ENCODE data around the gene MCF2L2.
"Not testable (repeated sequence)": the region's sequence is repeated elsewhere in the genome, so short reads cannot be mapped to it uniquely, and the experiment has no call there.

Gene MCF2L2

DNA sequence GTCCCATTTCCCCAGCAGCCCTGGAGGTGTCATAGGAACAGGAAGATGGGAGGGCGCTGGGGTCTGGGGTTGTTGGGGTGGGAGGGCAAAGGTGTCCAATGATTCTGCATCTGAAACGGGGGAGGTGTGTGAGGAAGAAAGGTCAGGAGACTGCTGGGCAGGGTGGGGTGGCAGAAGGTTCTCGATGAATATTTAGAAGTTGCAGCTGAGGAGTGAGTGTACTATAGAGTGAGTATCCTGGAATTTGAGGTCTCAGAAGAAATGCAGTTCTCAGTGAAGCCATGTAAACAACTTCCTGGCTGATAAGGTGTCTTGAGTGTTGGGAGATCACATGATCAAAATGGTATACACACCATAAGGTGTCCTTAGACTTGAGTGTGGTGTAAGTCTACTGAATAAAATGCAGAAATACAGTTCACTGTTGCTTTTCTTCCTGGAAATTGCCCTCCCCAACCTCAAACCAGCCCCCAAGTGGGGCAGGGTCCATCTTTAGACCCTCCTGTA is 165.5 kb downstream of the MCF2L2 start:
- no peak for DNase-seq

DNA sequence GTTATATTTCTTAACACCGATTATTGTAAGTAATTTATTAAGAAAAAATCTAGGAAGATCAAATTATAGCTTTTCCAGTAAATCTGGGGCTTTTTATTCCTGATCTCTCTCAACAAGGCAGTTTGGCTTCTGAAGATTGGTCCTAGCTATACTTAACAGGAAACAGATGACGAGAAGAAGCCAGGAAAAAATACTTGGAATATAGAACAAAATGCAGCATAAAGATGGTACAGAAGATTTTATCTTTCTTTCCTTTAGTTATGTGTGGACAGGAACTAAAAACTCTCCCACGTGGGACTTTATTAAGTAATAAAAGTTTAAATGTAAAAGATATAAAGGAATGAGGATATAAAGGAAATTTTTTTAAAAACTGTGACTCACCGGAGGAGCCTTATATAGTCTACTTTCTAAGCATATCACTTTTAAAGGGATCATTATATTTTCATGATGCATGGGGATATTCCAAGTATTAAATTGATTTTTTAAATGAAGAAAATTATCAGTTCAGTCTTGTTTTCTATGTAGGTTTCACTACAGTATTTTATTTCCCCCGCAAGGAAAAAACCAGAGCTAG is 167.2 kb downstream of the MCF2L2 start:
- DNase-seq = no peak

DNA sequence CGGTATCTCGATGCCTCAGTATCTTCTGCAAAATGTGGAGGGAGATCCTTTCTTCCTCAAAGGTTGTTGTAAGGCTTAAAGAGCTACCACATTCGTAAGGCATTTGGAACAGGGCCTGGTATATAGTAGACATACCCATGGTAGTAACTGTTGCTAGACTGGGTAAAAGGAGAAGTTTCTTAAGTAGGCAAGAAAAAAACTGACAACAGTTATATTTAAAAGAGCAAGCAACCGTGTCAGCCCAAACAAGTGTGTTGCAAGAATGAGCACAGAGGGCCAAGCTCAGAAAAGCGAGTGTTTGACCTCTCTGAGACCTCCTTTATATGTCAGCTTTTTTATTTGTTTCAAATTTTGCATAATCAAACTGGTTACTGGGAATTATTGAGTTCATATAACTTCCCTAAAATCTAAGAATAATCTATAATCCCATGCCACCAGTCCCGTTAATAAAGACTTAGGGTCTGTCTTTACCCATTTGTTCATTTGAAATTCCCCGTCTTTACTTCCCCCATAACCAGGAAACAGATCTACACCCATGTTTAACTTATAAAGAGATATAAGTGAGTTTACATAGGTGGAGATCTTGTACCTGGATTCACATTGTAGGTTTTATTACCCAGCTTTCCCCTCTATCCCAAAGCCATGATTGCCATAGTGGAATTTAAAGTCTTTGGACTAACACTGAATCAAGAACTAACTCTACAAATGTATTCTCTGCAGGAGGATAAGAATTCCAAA is 168.1 kb downstream of the MCF2L2 start:
- DNase-seq = no peak

DNA sequence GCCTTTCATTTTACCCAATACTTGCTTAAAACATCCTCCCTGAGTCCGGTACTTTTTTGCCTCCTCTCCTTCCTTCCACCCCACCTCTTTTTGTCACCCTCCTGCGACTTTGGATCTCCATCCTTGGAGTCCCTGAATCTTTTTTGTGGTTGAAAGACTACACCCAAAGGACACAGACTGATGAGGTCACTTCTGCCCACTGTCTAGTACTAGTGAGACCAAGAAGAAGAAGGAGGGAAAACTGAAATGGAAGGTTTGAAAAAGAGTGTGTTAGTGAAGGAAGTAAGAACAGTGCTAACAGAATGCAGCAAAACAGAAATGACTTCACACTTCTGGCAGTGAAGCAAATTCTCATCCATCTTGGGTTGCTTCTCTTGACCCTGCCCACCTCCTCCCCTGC is 168.8 kb downstream of the MCF2L2 start:
- DNase-seq = no peak

DNA sequence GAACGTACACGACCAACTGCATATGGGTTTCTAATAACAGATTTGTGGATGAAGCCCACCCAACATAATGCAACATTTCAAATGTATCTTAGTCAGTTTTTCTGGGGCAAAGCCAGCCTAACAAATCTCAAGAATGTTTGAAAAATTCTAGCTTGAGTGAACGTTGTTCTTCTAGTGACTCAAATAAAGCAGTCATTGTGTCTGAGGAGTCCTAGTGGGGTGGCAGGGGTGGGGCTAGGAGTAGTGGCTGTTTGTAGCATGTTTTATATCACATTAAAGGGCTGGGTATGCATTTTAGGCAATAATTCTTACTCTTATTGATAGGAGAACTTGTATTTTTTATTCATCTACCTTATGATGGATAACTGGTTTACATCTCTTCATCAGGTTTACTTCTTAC is 169.3 kb downstream of the MCF2L2 start:
- DNase-seq = no peak

DNA sequence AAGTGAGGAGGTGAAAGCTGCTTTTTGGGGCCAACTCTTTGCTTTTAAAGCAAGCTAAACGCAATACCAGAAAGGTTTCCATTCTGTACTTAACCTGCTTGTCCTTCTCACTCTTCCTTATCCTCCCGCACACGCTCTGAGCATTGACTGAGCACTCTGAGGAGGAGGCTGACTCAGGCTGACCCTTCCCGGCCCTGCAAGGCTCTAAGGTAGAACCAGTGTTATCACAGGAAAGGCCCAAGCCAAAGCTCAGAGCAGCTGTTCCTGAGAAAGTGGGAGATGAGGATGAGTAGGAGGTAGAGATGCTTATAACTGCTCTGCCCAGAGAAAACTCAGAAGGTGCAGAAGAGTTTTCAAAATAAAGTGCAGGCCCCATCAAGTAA is 173.1 kb downstream of the MCF2L2 start:
- peak in 1 of 2 experiments; percentile 51 for DNase-seq

DNA sequence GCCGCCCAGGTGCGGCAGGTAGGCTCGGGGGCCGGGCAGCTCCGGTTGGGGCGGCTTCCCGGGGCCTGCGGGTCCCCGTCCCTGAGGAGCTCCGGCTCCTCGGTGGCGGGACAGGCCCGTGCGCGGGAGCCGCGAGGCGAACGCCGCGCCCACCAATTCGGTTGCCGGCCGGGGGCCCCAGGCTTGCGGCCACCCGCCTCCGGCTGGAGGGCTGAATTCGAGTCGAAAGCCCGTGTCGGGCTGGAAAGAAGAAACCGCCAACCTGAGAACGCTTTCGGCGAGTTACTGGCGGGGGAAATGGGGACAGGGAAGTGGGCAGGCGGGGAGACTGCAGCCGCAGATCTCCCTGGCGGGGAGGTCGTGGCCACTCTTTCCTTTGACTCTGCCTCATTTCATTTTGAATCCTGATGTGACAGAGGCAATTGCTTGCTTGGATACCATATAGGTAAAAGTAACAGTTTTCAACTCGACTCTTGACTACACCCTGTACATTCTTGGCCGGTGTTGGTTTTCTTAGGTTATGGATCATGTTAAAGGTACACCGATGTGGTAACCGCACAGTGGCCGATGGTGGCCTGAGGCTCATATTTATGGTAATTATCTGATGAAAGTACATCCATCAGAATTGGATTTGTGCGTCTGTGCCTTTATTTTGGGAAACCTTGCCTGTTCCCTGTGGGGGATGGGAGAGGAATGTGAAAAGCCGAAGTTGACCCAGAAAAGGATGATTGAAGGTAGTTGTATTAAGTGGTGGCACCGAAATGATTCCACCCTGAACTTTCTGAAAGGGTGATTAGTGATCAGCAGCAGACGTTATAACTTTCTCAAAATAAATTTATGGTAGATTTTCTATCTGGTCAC is 173.7 kb downstream of the MCF2L2 start:
- DNase-seq = peak; percentile 57 to 77

DNA sequence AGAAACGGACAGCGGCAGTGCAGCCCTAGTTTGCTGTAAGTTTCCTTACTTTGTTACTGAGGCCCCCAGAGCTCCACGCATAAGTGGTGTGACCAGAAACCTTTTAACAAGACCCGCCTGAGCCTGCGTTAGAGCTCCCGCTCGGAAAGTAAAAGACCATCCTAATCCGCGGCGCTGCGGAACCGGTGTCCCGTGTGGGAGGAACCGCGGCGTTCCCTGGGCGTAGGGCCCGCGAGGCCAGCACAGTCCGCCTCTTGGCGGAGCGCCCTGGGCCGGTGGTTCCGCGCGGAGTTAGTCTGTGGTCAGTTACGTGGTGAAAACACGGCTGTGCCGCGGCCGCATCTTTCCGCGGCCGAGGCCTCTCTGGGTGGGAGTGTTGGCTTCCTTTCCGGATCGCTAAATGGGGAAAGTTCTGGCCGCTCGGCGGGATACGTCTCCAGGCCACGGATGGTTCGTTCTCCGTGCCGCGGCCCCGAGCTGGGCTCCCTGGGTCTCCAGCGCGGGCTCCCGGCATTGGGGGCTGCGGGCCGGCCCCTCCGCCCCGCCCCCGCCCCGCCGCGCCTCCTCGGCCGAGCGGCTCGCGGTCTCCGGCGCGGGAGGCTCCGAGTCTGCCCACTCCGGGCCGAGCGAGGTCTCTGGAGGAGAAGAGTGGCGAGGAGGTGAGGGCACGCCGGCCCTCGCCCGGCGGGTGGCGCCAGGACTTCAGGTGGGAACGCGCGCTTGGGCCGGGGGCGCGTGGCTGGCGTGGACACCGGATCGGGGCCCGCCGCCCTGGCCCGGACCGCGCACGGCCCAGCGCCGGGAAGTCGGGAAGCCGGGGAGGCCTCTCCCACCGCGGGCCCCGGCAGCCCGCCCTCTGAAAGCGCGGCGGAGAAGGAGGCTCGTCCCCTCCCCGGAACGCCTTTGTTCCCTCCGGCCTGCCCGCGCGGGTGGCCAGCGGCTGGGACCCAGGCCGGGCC is 174.6 kb downstream of the MCF2L2 start:
- peak; percentile 61 to 76 for DNase-seq

DNA sequence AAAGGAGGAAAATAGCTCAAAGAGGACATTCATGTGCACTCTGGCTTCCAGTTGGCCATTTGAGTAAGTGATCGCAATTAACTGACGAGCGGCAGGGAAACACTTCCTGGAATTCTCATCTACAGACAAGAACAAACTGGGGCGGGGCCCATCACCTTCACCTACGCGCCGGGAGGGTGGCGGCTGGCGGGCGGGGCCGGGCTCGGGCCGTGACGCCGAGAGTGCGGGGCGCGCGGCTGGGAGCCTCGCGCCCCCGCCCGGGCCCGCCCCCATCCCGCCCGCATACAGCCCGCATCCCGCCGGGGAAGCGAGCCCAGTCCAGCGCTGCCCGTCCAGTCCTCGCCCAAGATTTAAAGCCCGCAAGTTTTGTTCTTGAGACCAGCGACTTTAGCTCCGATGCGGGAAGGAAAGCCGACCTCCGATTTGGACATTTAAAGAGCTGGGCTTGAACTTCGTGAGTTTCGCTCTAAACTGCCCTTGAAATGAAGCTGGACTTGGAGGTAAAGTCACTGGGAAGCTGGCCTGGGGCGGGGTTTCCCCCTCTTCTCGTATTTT is 175.4 kb downstream of the MCF2L2 start, which contains the start of gene B3GNT5:
Gene B3GNT5 (plus strand): TSS at position 281 of the 555 bp plus-strand sequence. CDS start 16,546 bp downstream, outside the sequence.
- DNase-seq = peak; percentile 93 to 94

DNA sequence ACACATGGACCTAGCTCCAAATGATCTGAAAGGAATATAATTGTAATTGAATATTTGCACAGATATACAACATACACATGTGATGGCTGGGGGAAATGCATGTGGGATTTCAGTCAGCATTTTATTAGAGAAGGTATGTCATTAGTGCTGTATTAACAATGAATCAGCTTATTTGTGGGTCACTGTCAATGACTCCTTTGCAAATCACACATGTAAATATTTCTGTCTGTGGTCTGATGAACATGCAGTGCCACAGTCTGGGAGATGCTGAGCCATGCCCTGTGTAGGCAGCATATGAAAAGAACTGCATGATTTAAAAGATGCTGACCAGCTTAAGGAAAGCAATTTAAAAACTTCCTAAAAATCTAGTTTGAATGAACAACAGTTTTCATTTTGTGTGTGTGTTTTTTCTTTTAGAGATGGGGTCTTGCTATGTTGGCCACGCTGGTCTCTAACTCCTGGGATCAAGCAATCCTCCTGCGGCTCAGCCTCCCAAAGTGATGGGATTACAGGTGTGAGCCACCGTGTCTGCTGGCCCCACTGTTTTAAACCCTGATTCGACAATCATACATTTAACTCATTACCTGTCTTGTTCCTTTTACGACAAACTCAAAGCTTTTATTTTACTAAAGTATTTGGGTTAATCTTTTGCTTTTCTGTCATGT is 176.2 kb downstream of the MCF2L2 start:
- no peak for DNase-seq

DNA sequence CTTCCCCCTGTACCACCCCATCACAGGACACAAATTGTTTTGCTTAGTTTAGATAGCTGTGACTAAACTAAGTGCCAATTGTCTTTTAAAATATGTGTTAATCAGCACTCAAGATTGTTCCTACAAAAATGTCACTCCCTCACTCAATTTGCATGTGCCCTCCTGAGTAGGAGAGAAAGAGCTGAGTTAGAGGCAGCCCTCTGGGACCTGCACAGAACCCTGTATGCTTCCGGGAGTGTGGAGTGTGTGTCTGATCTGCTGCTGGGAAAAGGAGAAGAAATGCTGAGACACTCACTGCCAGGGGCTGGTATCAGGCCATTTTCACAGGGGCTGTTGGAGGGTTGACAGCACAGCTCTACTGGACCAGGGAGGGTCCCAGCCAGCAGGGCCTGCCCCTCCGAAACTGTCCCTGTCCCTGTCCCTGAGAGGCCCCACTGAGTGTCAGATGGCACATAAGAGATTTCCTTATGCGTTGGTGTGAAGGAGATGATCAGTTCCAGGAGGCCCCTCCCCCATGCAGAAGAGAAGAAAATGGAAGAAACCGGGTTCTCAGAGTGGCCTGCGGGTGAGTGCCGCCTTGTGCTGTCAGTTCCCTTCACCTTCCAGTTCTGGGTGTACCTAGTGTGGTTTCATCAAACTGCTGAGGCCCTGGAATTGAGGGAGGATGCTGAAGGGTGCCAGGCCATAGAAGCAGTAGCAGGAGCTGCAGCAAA is 179.3 kb downstream of the MCF2L2 start:
- DNase-seq = no peak

DNA sequence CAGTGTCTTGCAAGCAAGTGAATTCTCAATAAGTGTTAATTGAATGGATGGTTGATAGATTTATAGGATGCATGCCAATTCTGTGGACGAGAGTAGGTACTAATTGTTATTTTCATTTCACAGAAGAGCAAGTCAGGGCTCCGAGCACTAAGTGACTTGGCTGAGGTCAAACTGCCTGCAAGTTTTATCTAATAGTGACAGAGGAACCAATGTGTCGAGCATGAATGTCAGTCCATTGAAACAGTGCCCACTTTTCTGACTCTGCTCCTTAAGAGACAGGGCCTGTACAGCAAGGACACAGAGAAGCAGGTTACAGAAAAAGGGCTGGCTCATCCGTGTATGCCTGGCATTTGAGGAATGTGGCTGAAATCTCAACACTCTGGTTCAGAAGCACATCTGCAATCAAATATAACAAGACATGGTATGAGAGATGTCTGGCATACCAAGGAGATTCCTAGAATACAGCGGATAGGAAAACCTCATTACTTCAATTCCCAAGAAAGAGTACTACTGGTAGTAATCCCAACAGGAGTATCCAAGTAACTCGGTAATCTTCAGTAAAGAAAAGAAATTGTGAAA is 181.3 kb downstream of the MCF2L2 start:
- no peak for DNase-seq

DNA sequence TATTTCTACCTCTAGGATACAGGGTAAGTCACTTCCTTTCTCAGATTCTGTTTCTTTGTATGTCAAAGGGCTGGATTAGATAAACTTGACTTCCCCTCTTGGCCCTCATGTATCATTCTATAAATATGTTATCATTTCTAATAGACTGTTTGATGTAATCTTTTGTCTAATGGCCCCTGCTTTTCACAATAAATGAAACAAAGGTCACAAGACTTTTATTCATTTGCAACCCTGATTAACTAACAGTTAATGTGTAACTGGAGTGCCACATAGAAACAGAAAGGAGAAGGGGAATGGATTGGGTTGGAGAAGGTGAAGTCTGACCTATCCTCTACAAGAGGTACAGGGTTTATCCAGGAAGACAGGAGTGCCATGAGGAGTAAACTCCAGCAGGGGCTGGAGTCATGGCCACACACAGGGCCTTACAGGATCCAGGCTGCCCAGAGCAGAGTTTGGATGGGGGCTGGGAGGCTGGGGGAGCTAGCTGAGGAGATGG is 183.4 kb downstream of the MCF2L2 start:
- no peak for DNase-seq

DNA sequence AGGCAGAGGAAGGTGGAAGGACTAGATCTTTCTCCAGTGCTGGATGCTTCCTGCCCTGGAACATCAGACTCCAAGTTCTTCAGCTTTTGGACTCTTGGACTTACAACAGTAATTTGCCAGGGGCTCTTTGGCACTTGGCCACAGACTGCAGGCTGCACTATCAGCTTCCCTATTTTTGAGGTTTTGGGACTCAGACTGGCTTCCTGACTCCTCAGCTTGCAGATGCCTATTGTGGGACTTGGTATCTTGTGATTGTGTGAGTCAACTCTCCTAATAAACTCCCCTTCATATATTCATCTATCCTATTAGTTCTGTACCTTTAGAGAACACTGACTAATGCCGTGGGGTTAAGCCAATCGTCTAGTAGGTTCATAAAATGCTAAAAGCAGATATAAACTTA is 184.2 kb downstream of the MCF2L2 start:
- no peak for DNase-seq

DNA sequence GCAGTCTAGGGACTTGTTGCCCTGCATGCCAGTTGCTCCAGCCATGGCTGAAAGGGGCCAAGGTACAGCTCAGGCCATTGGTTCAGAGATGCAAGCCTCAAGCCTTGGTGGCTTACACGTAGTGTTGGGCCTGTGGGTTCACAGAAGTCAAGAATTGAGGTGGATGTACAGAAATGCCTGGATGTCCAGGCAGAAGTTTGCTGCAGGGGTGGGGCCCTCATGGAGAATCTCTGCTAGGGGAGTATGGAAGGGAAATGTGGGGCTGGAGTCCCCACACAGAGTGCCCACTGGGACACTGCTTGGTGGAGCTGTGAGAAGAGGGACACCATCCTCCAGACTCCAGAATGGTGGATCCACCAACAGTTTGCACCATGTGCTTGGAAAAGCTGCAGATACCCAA is 186.0 kb downstream of the MCF2L2 start:
- DNase-seq = no peak

DNA sequence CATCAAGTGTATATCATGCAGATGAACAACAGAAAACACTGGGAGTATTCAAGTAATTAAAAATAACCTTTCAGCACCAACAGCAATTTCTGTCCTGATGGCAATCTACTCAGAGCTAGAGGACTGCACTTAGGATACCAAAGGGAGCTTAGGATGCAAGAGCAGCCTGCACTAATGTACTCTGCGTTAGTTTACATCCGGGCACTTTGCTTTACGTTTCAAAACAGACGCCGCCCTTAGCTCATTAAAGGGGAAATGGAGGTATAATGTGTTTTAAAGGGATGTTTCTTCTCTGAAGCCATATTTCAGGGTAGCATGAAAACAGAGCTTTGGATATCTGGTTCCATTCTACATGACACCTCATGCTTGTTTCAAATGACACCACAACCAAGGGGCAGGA is 189.4 kb downstream of the MCF2L2 start:
- DNase-seq = no peak

DNA sequence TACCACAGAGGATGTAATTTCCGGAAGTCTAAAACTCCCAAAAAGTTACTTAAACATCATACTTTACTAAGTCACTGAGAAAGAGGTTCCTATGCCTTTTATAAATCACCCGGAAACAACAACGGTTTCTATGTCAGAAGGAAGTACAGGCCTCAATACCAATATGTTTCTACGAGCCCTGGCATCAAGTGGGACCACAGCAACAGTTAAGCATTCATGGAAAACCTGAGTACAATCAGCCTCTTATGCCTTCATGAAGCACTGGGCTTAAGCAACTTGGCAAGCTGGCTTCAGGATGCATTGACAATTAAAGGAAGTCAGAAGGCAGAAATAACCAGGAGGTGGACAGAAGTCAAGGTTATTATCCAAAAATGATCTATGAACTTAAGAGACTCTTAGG is 194.5 kb downstream of the MCF2L2 start:
- no peak for DNase-seq

DNA sequence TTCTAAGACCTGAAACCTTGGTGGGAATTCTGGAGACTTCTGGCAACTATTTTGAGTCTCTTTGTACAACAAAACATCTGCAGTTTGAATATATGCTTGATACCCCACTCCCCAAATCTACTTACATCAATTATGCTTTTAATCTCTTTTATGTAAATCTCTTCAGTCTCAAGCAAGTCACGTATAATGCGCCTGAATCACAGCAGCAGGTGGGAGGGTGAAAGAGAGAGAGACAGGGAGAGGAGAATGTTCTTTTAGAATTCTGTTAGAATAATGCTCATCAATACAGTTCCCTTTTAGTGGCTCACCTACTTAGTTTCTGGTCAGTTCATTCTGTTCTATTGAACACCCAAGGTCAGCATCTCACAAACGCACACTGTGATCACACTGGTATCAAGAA is 197.6 kb downstream of the MCF2L2 start:
- DNase-seq = no peak

DNA sequence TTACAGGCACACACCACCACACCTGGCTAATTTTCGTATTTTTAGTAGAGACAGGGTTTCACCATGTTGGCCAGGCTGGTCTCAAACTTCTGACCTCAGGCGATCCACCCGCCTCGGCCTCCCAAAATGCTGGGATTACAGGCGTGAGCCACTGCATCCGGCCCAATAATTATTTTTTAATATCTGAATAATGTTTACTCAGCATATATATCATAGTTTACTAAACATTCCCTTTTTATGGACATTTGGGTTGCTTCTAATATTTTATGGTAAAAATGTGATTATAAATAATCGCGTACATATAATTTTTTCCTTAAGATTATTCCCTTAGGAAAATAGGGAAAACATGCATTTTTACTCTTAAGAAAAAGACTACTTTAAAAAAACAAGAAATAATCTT is 198.2 kb downstream of the MCF2L2 start:
- DNase-seq = not testable (repeated sequence)

DNA sequence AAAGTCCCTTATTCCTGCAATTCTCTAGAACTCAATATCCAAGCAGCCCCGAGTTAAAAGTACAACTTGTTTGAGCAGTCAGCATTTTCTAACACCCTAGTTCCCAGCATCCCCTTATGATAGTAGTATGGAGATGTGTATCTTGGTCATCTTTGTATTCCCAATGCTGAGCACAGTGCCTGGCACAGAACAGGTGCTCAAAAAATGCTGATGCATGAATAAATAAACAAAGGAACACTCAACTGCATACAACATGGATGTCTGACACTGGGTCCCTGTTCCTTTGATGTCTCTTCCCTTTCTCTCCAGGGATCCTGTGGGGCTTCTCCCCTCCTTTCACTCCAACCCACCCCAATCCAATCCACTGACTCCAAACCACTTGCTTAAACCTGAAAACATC is 199.2 kb downstream of the MCF2L2 start:
- DNase-seq = no peak
